Liver (tissue), 9 donors: ENCODE data around the gene SYNGR3. TPM values are rescaled to one million over a fixed set of nuclear protein-coding genes. Genes with fewer than 3 reads are reported as not detected.
A peak's percentile ranks its signal among the peaks of the same experiment; 100 is the strongest.

Source experiments
- DNase-seq: peaks from one replicate; pipeline ENCODE4 v3.0.0-alpha.2; 2017; ENCODE audit warnings: low spot score
- H3K27ac ChIP-seq, 2 donors: one replicate each; pipeline ENCODE4 v1.7.0; 2013; ENCODE audit warnings: inconsistent platforms in 2 of 2, low read length in 2 of 2, control low read depth in 1 of 2, low read depth in 1 of 2, mild to moderate bottlenecking in 1 of 2
- H3K27me3 ChIP-seq, 4 donors: one replicate each; pipeline versions ENCODE4 v1.6.1 to v1.7.0; 2013; ENCODE audit warnings: low read length in 3 of 4, inconsistent platforms in 1 of 4, mild to moderate bottlenecking in 1 of 4, moderate library complexity in 1 of 4; ENCODE audit not compliant: control insufficient read depth in 4 of 4, insufficient read depth in 4 of 4
- H3K36me3 ChIP-seq, 4 donors: one replicate each; pipeline versions ENCODE4 v1.6.1 to v1.7.0; 2013; ENCODE audit warnings: low read length in 3 of 4, mild to moderate bottlenecking in 3 of 4, low read depth in 1 of 4, moderate library complexity in 1 of 4; ENCODE audit not compliant: control insufficient read depth in 4 of 4, insufficient read depth in 3 of 4
- H3K4me1 ChIP-seq, 4 donors: one replicate each; pipeline versions ENCODE4 v1.6.1 to v1.7.0; 2013; ENCODE audit warnings: low read length in 3 of 4, mild to moderate bottlenecking in 3 of 4, moderate library complexity in 1 of 4; ENCODE audit not compliant: control insufficient read depth in 4 of 4, insufficient read depth in 4 of 4
- H3K4me3 ChIP-seq, 3 donors: one replicate each; pipeline versions ENCODE4 v1.6.1 to v1.7.0; 2013; ENCODE audit warnings: low read length in 3 of 3, control low read depth in 1 of 3, low read depth in 1 of 3, mild to moderate bottlenecking in 1 of 3
- H3K9ac ChIP-seq, 2 donors: one replicate each; pipeline ENCODE4 v1.7.0; 2013; ENCODE audit warnings: low read length in 2 of 2, mild to moderate bottlenecking in 2 of 2, moderate library complexity in 2 of 2, control low read depth in 1 of 2, low read depth in 1 of 2
- H3K9me3 ChIP-seq, 4 donors: one replicate each; pipeline versions ENCODE4 v1.6.1 to v1.7.0; 2013; ENCODE audit warnings: low read length in 3 of 4; ENCODE audit not compliant: control insufficient read depth in 4 of 4
- ATF3 ChIP-seq: IDR thresholded peaks from 2 replicates; pipeline ENCODE4 v1.6.1; 2016; ENCODE audit warnings: antibody characterized with exemption
- CTCF ChIP-seq: fragments of 150-350 bp; IDR thresholded peaks from 2 replicates; pipeline ENCODE4 v1.5.1; 2017; ENCODE audit warnings: improper control_type of control experiment, low read depth, low read length; ENCODE audit not compliant: missing input control
- NR2F2 ChIP-seq: IDR thresholded peaks from 2 replicates; pipeline ENCODE4 v1.6.1; 2016; ENCODE audit warnings: antibody characterized with exemption
- REST ChIP-seq: IDR thresholded peaks from 2 replicates; pipeline ENCODE4 v1.6.1; 2016; ENCODE audit warnings: antibody characterized with exemption, mild to moderate bottlenecking
- RXRA ChIP-seq, 2 donors: IDR thresholded peaks; 2 replicates each; pipeline ENCODE4 v1.6.1; 2017 to 2018; ENCODE audit warnings: antibody characterized with exemption in 2 of 2, mild to moderate bottlenecking in 1 of 2
- SP1 ChIP-seq: IDR thresholded peaks from 2 replicates; pipeline ENCODE4 v1.6.1; 2018; ENCODE audit warnings: antibody characterized with exemption, mild to moderate bottlenecking
- TAF1 ChIP-seq: conservative IDR thresholded peaks from 2 replicates; pipeline ENCODE4 v1.6.1; 2016; ENCODE audit warnings: antibody characterized with exemption, mild to moderate bottlenecking
- YY1 ChIP-seq: IDR thresholded peaks from 2 replicates; pipeline ENCODE4 v1.6.1; 2016; ENCODE audit warnings: antibody characterized with exemption, mild to moderate bottlenecking
- WGBS: extraction: QIAGEN DNeasy Blood & Tissue Kit; methylation state at CpG from one replicate; pipeline ENCODE4 v1.1.7; 2013; 5-methylcytosine and 5-hydroxymethylcytosine counted together
- polyA plus RNA-seq, 2 donors: library from polyadenylated mRNA; stranded (reverse) in 1 of 2; unstranded in 1 of 2; fragments of 200-250 nt in 1 of 2; fragments of >200 nt in 1 of 2; fragmentation: Nextera tagmentation in 1 of 2; extraction: Ambion mirVana in 1 of 2; gene quantifications; one replicate each; pipeline versions ENCODE4 v1.2.1 to v1.2.3, GENCODE V29; 2013 to 2015
- total RNA-seq, 2 donors: library from RNA; depleted of rRNA; stranded (reverse); fragments of >200 nt; gene quantifications; one replicate each; pipeline ENCODE4 v1.2.3, GENCODE V29; 2014
- donor health status: healthy.
- donor health status: healthy.
- donor health status: healthy.
- donor health status: healthy.
- donor health status: healthy.

Gene SYNGR3
- total and polyA plus RNA-seq, 4 donors = 0.09 to 0.47 (median 0.17) TPM; not detected in 1

- H3K9me3 ChIP-seq = no peaks in the 10 kb centered on the region
- 61% methylated on average over 11 of the region's 11 CpGs for WGBS
- H3K36me3 ChIP-seq = no peaks in the 10 kb centered on the region
- peak overlapping the region; percentile 68 to 84 for H3K27ac ChIP-seq
- no peak overlapping the region for H3K9ac ChIP-seq
- no peak for DNase-seq
- H3K27me3 ChIP-seq = no peaks in the 10 kb centered on the region
- TF ChIP-seq REST = no peak
- TF ChIP-seq NR2F2 = peak; percentile 64
- TF ChIP-seq SP1 = peak; percentile 47
- H3K4me1 ChIP-seq = peaks cover 26 to 83% (median 66%) of the 10 kb centered on the region in 4 donors
- H3K4me3 ChIP-seq = no peak overlapping the region
Observed at GRCh38 chr16:2031081-2031577, 41.4 kb downstream of the SYNGR3 start.

GRCh38 chr16:2032285-2033056 lies 42.7 kb downstream of the SYNGR3 start:
- DNase-seq = no peak
- peaks cover 23 to 89% (median 67%) of the 10 kb centered on the region in 4 donors for H3K4me1 ChIP-seq
- H3K27ac ChIP-seq = peak overlapping the region; percentile 93 to 97
- H3K9ac ChIP-seq = peak overlapping the region; percentile 70 to 74
- H3K36me3 ChIP-seq = peaks cover 0 to 2% (median 0%) of the 10 kb centered on the region in 4 donors
- 63% methylated on average over 15 of the region's 15 CpGs for WGBS
- TF ChIP-seq RXRA (IDR thresholded peaks at IDR 0.05) (no peak), CTCF (no peak), NR2F2 (peak; percentile 62), TAF1 (no peak), ATF3 (no peak)
- peak overlapping the region in 1 of 3 donors; percentile 34 for H3K4me3 ChIP-seq
- H3K9me3 ChIP-seq = no peaks in the 10 kb centered on the region
- no peaks in the 10 kb centered on the region for H3K27me3 ChIP-seq

- Histone ChIP-seq H3K4me3 (peak overlapping the region; percentile 26 to 53 (median 34)), H3K27me3 (no peaks in the 10 kb centered on the region), H3K27ac (peak overlapping the region; percentile 93 to 97), H3K9me3 (no peaks in the 10 kb centered on the region), H3K9ac (peak overlapping the region; percentile 70 to 81), H3K36me3 (peaks cover 0 to 2% (median 0%) of the 10 kb centered on the region in 4 donors), H3K4me1 (peaks cover 22 to 88% (median 65%) of the 10 kb centered on the region in 4 donors)
- no peak for DNase-seq
- WGBS = 19% methylated on average over 37 of the region's 37 CpGs
- TF ChIP-seq REST (no peak), NR2F2 (peak; percentile 2), YY1 (no peak)
Observed at GRCh38 chr16:2033057-2033908, 43.5 kb downstream of the SYNGR3 start.
